ENCODE results near the gene RAD18.

The RAD18 gene, protein sequence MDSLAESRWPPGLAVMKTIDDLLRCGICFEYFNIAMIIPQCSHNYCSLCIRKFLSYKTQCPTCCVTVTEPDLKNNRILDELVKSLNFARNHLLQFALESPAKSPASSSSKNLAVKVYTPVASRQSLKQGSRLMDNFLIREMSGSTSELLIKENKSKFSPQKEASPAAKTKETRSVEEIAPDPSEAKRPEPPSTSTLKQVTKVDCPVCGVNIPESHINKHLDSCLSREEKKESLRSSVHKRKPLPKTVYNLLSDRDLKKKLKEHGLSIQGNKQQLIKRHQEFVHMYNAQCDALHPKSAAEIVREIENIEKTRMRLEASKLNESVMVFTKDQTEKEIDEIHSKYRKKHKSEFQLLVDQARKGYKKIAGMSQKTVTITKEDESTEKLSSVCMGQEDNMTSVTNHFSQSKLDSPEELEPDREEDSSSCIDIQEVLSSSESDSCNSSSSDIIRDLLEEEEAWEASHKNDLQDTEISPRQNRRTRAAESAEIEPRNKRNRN

DNA sequence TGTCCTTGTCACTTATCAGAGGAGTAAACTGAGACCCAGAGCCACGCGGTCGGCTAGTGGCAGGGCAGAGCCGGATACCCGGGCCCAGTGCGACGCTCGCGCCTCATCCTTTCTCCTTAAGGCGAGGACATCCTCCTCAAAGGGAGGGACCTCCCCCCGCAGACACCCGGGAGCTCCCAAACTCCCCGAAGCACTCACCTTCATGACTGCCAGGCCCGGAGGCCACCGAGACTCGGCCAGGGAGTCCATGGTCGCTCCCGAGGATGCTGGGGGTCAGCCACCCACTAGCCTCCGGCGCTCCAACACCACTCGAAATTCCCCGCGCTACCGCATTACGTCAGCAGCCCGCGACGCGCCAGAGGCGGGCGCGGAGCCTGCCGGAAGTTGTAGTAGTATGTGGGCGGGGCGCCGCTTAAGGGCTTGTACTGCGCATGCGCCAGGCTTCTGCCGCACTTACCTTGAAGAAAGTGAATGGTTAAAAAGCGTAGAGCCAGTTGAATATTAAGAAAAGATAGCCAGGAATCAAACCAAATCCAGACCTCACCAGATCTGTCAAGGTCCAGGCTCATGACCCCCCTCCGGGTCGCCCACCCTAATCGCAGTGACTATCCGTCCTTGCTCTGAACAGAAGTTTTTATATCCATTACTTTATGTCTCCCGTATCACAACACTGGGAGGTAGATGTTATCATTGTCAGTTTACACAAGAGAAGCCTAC lies at the start of gene RAD18:
TSS of gene RAD18 (minus strand) at position 336 of the 717 bp plus-strand sequence. CDS start at position 249, 87 bp downstream.
- DNase-seq (ENCODE audit: low read depth in 2 of 2), result peak; percentile 85 to 90

GRCh38 chr3:9012521-9012920 lies 49.2 kb upstream of the RAD18 start:
- DNase-seq (ENCODE audit: low read depth in 2 of 2), result no peak

- DNase-seq (ENCODE audit: low read depth in 2 of 2), result no peak
Measured at GRCh38 chr3:9009976-9010545, 46.8 kb upstream of the RAD18 start.

DNA sequence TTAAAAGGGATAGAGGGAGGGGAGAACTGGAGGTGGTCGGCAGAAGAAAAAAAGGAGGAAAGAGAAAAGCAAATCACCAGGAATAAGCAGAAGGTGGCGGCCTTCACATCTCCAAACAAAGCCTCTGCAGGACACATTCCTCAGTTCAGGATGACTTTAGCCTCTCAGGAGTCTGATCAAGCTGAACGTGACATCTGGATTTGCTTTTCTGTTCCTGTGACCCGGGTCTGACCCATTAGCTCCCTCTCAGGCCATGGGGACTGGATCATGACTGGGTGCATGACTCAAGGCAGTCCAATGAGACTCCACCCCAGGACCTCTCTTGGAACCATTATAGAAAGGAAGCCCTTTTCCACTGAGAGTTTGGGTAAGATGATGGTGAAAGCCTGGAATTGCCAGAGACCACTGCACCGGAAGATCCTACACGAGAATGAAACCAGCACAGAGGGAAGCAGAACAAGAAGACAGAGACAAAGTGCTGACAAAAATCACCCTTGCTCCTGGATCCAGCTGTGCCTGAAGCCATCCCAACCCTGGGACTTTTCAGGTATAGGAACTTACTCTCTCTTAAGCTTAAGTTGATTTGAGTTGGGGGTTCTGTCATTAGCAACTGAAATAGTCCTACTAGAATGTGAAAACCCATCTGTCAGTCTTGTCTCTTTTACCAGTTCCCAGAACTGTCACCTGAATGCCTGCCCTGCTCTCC lies 45.4 kb upstream of the RAD18 start:
- DNase-seq (ENCODE audit: low read depth in 2 of 2), result no peak

DNA sequence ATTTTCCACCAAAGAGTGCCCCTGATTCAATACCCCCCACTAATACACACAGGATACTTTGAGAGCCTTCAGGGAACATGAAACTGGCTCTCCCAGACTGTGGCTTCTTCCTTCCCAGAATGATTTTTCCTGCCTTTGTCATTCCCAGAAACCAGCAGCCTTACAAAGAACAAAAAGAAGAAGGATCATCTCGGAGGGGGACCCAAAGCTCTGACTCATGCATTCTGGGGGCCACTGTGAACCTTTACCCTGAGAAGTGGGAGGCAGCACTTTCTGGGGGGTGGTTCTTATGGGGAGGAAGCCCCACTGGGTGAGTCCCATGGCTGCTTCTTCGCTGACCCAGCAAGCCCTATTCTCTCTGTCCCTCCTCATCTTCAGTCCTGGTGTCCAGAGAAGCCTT lies 44.7 kb upstream of the RAD18 start:
- no peak for DNase-seq (ENCODE audit: low read depth in 2 of 2)

DNA sequence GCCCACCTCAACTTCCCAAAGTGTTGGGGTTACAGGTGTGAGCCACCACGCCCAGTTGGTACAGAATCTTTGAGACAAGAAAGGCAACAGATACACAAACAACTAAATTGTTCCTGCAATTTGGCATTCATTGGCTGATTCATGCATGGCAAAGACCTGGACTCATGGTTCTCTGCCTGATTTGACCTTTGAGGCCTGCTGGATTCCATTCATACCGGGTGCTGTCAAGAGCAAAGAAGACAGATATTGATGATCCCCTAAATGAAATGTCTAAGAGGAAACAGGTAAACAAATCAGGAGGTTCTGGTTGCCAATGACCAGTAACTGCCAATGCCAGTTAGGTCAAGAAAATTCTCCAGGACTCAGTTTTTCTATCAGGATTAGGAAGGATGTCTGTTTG lies 43.9 kb upstream of the RAD18 start:
- DNase-seq (ENCODE audit: low read depth in 2 of 2), result no peak

DNA sequence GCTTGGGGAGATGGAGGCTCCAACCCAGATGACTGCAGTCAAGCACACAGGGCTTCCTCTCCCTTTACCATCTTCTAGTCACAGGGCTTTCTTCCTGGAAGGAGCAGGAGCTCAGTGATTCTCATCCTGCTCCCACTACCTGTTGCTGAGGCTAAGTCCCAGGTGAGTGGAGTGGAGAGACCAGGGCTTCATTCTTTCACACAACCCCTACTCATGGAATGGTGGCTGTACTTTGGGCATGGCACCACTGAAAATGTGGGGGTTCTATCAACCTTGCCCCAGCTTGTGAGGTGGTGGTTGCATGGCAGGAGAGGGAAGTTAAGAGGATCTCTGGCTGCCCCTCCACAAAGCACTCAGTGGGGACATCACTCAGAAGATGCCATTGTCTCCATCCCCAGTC lies 36.8 kb upstream of the RAD18 start:
- no peak for DNase-seq (ENCODE audit: low read depth in 2 of 2)

DNA sequence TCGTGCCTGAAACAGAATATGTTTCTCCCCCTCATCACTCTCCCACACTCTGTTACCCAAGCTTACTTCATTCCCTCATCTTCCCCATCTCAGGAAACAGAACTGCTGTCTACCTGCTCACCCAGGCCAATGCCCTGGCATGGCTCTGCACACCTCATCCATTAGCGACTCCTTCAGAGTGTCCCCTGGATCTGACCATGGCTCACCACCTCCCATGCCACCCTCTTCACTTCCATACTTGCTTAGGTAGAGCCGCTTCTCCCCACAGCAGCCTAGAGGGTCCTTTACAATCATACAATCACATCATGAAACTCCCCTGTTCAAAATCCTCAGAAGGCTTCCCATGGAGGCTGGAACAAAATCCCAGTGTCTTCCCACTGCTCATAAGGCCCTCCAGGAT lies 33.9 kb upstream of the RAD18 start:
- DNase-seq (ENCODE audit: low read depth in 2 of 2), result no peak

- no peak for DNase-seq (ENCODE audit: low read depth in 2 of 2)
Measured at GRCh38 chr3:8996681-8997121, 33.4 kb upstream of the RAD18 start.

DNA sequence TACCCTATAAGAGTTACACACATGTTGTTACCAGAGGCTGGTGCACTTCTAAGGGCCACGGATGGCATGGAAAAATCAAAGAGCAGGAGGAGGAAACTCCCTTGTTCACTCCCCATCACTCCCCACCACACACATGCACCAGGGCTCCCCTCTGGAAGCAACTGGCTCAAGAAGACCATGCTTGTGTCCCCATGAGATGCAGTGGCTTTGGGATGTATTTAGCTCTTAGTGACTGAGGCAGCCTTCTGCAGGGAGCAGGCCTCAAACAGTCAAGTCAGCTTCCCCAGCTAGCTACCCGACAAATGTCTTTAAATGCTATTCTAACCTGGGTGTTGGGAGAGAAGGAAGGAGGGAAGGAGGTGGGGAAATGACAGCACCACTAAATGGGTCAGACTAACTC lies 32.9 kb upstream of the RAD18 start:
- DNase-seq (ENCODE audit: low read depth in 2 of 2), result no peak

- no peak for DNase-seq (ENCODE audit: low read depth in 2 of 2)
Measured at GRCh38 chr3:8994226-8994625, 31.0 kb upstream of the RAD18 start.

DNA sequence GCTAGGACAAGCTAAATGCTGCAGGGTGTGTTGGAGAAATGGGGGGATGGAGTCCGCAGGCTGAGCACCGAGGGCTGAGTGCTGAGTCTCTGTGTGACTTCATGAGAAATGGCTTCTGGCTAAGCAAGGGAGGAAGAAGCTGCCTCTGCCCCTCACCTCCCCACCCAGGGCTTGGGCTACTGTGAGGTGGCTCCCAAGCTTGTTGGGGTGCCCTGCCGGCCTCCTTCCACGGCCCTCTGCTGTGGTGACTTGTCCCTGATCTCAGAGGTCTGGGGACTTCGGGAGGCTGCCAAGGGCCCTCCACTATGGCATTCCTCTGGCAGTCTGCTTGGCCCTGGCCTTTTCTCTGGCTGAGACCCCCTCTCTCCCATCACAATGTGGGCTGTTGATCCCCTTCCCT lies 30.1 kb upstream of the RAD18 start:
- no peak for DNase-seq (ENCODE audit: low read depth in 2 of 2)

GRCh38 chr3:8992854-8993253 lies 29.6 kb upstream of the RAD18 start:
- DNase-seq (ENCODE audit: low read depth in 2 of 2), result no peak

DNA sequence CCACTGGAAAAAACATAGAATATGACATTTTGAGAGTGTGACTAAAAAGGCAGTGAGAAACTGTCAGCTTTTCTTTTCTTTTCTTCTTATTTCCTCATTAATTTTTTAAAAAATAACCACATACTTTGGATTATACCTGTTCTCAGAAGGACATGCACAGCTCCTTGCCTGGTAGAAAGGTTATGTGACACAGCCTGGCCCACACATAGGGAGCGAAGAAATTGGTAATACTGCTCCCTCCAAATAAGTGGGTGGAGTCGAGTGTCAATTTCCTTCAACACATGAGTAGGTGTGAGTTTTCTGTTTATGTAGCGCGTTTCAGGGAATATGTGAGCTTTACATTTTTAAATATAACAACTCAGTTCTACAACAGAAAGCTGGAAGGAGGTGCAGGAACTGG lies 28.9 kb upstream of the RAD18 start:
- no peak for DNase-seq (ENCODE audit: low read depth in 2 of 2)

DNA sequence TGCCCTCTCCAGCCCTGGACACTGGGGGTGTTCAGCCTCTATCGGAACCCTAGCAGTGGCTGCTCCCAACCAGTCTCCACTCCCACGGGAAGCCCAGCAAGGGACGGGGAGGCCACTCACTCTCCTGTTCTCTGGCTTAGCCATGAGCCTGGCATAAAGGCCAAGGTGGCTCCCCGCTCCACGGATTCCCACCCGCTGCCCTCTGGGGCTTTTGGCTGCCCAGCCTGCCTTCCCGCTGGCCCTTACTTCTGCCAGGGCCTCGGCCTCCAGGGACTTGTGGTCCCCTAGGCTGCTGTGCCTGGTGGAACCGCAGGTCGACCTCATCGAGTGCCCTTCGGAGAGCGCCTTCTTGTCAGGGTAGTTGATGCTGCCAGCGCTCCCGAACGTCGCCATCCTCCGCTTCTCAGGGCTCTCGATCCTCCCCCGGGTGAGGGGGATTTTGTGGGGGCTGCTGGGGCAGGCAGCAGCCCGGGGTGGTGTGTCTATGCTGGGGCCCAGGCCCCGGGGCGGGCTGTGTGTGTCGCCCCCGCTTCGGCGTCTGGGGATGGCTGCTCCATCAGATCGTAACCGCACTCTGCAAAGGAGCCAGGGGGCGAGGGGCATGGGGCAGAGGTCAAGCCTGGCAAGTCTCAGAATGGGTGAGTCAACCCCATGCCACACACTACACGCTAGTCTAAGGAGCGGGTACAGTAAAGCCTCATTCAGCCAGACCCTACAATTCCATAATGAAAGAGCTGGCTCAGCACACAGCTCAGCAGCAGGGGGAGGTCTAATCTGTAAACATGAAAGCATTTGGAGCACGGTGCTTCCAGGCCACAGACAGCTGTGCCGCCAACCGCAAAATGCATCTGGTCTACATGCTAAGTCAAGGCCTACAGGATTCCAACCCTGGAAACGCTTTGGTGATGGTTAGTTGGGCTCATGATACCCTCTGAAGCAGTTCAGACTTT lies 27.3 kb upstream of the RAD18 start:
- no peak for DNase-seq (ENCODE audit: low read depth in 2 of 2)

GRCh38 chr3:8988791-8989558 lies 25.7 kb upstream of the RAD18 start:
- DNase-seq (ENCODE audit: low read depth in 2 of 2), result no peak

DNA sequence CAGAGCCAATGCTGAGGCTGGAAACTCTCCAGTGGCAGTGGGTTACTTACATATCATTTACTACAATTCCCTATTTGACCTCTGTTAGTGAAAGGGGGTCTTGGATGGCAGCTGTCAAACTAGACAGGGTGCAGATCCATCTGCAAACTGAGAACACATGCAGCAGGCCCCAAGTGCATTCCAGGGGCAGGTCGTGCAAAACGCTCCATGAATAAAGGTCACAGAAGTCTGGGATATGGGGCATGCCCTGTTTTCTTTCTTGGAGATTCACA lies 25.0 kb upstream of the RAD18 start:
- no peak for DNase-seq (ENCODE audit: low read depth in 2 of 2)

DNA sequence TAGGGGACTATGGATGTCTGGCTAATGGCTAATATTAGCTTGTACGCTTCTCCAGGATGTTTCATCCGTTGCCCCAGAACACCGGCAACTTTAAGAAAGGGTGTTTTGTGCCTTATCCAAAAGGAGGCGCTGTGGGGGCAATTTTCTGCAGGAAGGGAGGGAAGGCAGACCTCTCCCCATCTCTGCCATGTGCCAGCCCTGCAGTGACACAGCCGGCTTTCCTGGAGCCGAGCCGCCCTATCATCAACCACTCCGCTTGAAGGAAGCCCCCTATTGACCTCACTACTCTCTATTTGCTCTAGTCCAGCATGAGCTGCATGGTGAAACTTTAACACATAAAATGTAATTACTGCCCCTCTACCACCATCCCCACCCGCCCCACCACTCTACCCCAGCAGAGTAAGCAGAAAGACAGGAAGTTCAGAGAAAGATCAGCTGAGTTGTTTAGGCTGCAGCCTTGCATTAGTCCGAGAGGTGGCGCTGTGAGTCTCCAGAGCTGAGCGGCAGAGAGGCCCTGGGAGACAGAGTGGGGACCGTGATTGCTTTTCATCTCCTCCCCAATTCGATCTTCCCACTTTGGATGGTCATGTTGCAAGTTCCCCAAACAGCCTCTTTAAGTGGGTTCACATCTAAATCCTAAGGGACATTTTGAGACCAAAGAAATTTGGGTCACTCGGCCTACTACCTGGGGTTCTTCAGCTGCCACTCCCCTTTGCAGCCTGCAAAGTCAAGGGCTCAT lies 24.5 kb upstream of the RAD18 start:
- peak; percentile 31 to 49 for DNase-seq (ENCODE audit: low read depth in 2 of 2)

DNA sequence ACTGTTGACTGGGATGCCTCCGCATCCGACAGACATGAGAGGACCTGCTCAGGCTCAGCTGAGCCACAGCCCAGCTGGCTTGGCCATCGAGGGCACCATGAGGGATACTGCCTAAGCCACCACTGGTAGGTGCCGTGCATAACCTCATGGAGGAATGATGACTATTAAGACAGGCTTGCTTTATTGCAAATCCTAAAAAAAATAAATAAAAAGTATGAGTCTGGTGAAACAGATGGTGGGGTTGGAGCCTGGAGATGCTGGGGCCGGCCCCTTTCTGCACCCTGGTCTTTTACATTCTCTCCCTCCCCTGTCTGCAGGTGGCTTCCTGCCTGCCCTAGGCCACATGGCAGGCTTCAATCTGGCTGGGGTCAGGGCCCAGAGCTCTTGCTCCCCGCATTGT lies 24.0 kb upstream of the RAD18 start:
- no peak for DNase-seq (ENCODE audit: low read depth in 2 of 2)

DNA sequence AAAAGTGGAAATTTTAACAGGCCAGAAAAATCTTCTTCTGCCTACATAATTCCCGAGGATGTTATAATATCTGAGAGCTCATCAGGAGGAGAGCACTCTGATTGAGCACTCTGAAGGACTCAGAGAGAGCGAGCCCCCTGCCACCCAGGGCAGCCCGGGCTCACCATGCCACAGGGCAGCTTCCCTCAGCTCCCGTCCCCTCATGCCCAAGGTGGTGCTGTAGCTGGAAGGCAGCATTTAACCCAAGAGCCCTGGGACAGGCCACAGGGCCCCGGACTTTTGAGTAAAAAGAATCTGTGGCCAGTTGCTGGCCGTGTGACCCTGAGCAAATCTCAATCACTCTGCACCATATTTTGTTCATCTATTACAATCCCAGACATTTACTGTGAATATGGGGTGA lies 23.5 kb upstream of the RAD18 start:
- DNase-seq (ENCODE audit: low read depth in 2 of 2), result no peak

Data from activated CD4-positive, alpha-beta T cell treated with anti-CD3 and anti-CD28 coated beads for 24 hours (primary cell).